ENCODE results near the gene MTERF2.
"Not testable (repeated sequence)": the region's sequence is repeated elsewhere in the genome, so short reads cannot be mapped to it uniquely, and the experiment has no call there.

Gene MTERF2

GRCh38 chr12:107029081-107029480, 42.1 kb upstream of the MTERF2 start:
- no CpG with 5 or more reads among the region's 7 CpGs for WGBS (ENCODE audit: extremely low coverage, insufficient coverage, low lambda C conversion rate)
- H3K56ac ChIP-seq (ENCODE audit: low read length), result no peak overlapping the region
- no peak overlapping the region for H3K27ac ChIP-seq (ENCODE audit: low read depth, low read length)

GRCh38 chr12:107027636-107028053, 40.7 kb upstream of the MTERF2 start:
- H3K4ac ChIP-seq (ENCODE audit: low read depth, low read length), result no peak overlapping the region
- no peak overlapping the region for H4K8ac ChIP-seq (ENCODE audit: low read depth, low read length)
- no peak overlapping the region for H3K27ac ChIP-seq (ENCODE audit: low read depth, low read length)
- H3K23ac ChIP-seq (ENCODE audit: low read length), result no peak overlapping the region
- H3K27me3 ChIP-seq (ENCODE audit: insufficient read depth, low read length, poor library complexity), result no peaks in the 10 kb centered on the region
- WGBS (ENCODE audit: extremely low coverage, insufficient coverage, low lambda C conversion rate), result no CpG with 5 or more reads among the region's 2 CpGs
- no peak overlapping the region for H2AK5ac ChIP-seq (ENCODE audit: low read length)
- H3K79me2 ChIP-seq (ENCODE audit: control insufficient read depth, insufficient read depth, low read length), result peaks cover 3% of the 10 kb centered on the region
- H3K9ac ChIP-seq (ENCODE audit: low read length), result no peak overlapping the region
- H3K4me2 ChIP-seq (ENCODE audit: low read length), result no peak overlapping the region
- peak; percentile 10 for DNase-seq
- no peak overlapping the region for H2BK15ac ChIP-seq (replicated peaks; ENCODE audit: low read depth)
- no peak overlapping the region for H4K5ac ChIP-seq (ENCODE audit: low read length)
- H3K36me3 ChIP-seq (ENCODE audit: control insufficient read depth, insufficient read depth, low read length), result no peaks in the 10 kb centered on the region
- no peak overlapping the region for H2BK5ac ChIP-seq (ENCODE audit: low read length)
- H2BK120ac ChIP-seq (ENCODE audit: low read depth, low read length), result no peak overlapping the region
- no peaks in the 10 kb centered on the region for H3K4me1 ChIP-seq (ENCODE audit: control insufficient read depth, low read depth, low read length)
- H3K56ac ChIP-seq (ENCODE audit: low read length), result no peak overlapping the region
- peaks cover 5% of the 10 kb centered on the region for H3K79me1 ChIP-seq (ENCODE audit: low read length)
- no peak overlapping the region for H3K4me3 ChIP-seq (ENCODE audit: low read length)
- no peak overlapping the region for H3K18ac ChIP-seq (ENCODE audit: low read length)

More at GRCh38 chr12:107029081-107029480, 42.1 kb upstream of the MTERF2 start:
- H3K9ac ChIP-seq (ENCODE audit: low read length), result no peak overlapping the region
- no peak overlapping the region for H3K18ac ChIP-seq (ENCODE audit: low read length)
- no peak overlapping the region for H2BK120ac ChIP-seq (ENCODE audit: low read depth, low read length)
- no peak overlapping the region for H4K5ac ChIP-seq (ENCODE audit: low read length)
- no peak overlapping the region for H2BK5ac ChIP-seq (ENCODE audit: low read length)
- no peak overlapping the region for H3K4me3 ChIP-seq (ENCODE audit: low read length)
- no peak overlapping the region for H3K23ac ChIP-seq (ENCODE audit: low read length)
- DNase-seq, result no peak
- H3K36me3 ChIP-seq (ENCODE audit: control insufficient read depth, insufficient read depth, low read length), result no peaks in the 10 kb centered on the region
- no peaks in the 10 kb centered on the region for H3K27me3 ChIP-seq (ENCODE audit: insufficient read depth, low read length, poor library complexity)
- no peak overlapping the region for H4K8ac ChIP-seq (ENCODE audit: low read depth, low read length)
- peaks cover 3% of the 10 kb centered on the region for H3K79me2 ChIP-seq (ENCODE audit: control insufficient read depth, insufficient read depth, low read length)
- no peak overlapping the region for H3K4ac ChIP-seq (ENCODE audit: low read depth, low read length)
- H2BK15ac ChIP-seq (replicated peaks; ENCODE audit: low read depth), result no peak overlapping the region
- H2AK5ac ChIP-seq (ENCODE audit: low read length), result no peak overlapping the region
- H3K4me1 ChIP-seq (ENCODE audit: control insufficient read depth, low read depth, low read length), result no peaks in the 10 kb centered on the region
- H3K79me1 ChIP-seq (ENCODE audit: low read length), result peaks cover 5% of the 10 kb centered on the region
- H3K4me2 ChIP-seq (ENCODE audit: low read length), result no peak overlapping the region

- no peak overlapping the region for H3K9ac ChIP-seq (ENCODE audit: low read length)
- peaks cover 2% of the 10 kb centered on the region for H3K79me1 ChIP-seq (ENCODE audit: low read length)
- H3K36me3 ChIP-seq (ENCODE audit: control insufficient read depth, insufficient read depth, low read length), result no peaks in the 10 kb centered on the region
- no peaks in the 10 kb centered on the region for H3K79me2 ChIP-seq (ENCODE audit: control insufficient read depth, insufficient read depth, low read length)
- no peak for DNase-seq
- no peak overlapping the region for H2BK5ac ChIP-seq (ENCODE audit: low read length)
- H3K4me1 ChIP-seq (ENCODE audit: control insufficient read depth, low read depth, low read length), result no peaks in the 10 kb centered on the region
- no peak overlapping the region for H3K56ac ChIP-seq (ENCODE audit: low read length)
- no peak overlapping the region for H2BK15ac ChIP-seq (replicated peaks; ENCODE audit: low read depth)
- H3K4me3 ChIP-seq (ENCODE audit: low read length), result no peak overlapping the region
- no peak overlapping the region for H3K23ac ChIP-seq (ENCODE audit: low read length)
- H3K18ac ChIP-seq (ENCODE audit: low read length), result no peak overlapping the region
- no peak overlapping the region for H3K4ac ChIP-seq (ENCODE audit: low read depth, low read length)
- no peak overlapping the region for H4K5ac ChIP-seq (ENCODE audit: low read length)
- no peak overlapping the region for H2BK120ac ChIP-seq (ENCODE audit: low read depth, low read length)
- no peak overlapping the region for H4K8ac ChIP-seq (ENCODE audit: low read depth, low read length)
- no CpG with 5 or more reads among the region's 4 CpGs for WGBS (ENCODE audit: extremely low coverage, insufficient coverage, low lambda C conversion rate)
- no peaks in the 10 kb centered on the region for H3K27me3 ChIP-seq (ENCODE audit: insufficient read depth, low read length, poor library complexity)
- no peak overlapping the region for H3K4me2 ChIP-seq (ENCODE audit: low read length)
- no peak overlapping the region for H2AK5ac ChIP-seq (ENCODE audit: low read length)
- H3K27ac ChIP-seq (ENCODE audit: low read depth, low read length), result no peak overlapping the region
Measured at GRCh38 chr12:107026806-107027635, 40.1 kb upstream of the MTERF2 start.

DNA sequence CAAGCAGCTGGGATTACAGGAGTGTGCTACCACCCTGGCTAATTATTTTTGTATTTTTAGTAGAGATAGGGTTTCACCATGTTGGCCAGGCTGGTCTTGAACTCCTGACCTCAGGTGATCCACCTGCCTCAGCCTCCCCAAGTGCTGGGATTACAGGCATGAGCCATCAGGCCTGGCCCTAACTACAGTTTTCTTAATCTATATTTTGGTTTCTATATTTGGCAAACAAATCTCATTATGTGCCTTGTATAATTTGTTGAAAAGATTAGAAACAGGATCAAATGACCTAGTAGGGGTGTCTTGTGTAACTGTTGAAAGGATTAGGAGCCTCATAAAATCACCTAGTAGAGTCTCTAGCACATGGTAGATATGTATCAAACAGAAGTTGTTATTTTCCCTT, 39.4 kb upstream of the MTERF2 start:
- not testable (repeated sequence) for DNase-seq; H2AK5ac ChIP-seq (ENCODE audit: low read length); H3K4ac ChIP-seq (ENCODE audit: low read depth, low read length); H4K8ac ChIP-seq (ENCODE audit: low read depth, low read length); H3K79me2 ChIP-seq (ENCODE audit: control insufficient read depth, insufficient read depth, low read length); H3K4me2 ChIP-seq (ENCODE audit: low read length); H3K27ac ChIP-seq (ENCODE audit: low read depth, low read length); H3K18ac ChIP-seq (ENCODE audit: low read length); H3K36me3 ChIP-seq (ENCODE audit: control insufficient read depth, insufficient read depth, low read length); H3K23ac ChIP-seq (ENCODE audit: low read length); H3K56ac ChIP-seq (ENCODE audit: low read length); H2BK15ac ChIP-seq (replicated peaks; ENCODE audit: low read depth); H3K79me1 ChIP-seq (ENCODE audit: low read length); H3K4me3 ChIP-seq (ENCODE audit: low read length); H3K4me1 ChIP-seq (ENCODE audit: control insufficient read depth, low read depth, low read length); H3K27me3 ChIP-seq (ENCODE audit: insufficient read depth, low read length, poor library complexity); H4K5ac ChIP-seq (ENCODE audit: low read length); H3K9ac ChIP-seq (ENCODE audit: low read length); H2BK120ac ChIP-seq (ENCODE audit: low read depth, low read length); H2BK5ac ChIP-seq (ENCODE audit: low read length)

- no peak overlapping the region for H3K27ac ChIP-seq (ENCODE audit: low read depth, low read length)
- WGBS (ENCODE audit: extremely low coverage, insufficient coverage, low lambda C conversion rate), result 100% methylated on average over 1 of the region's 1 CpG
Measured at GRCh38 chr12:107025671-107026070, 38.7 kb upstream of the MTERF2 start.

GRCh38 chr12:107019546-107019945, 32.6 kb upstream of the MTERF2 start:
- H3K4me1 ChIP-seq (ENCODE audit: control insufficient read depth, low read depth, low read length), result no peaks in the 10 kb centered on the region
- H2BK15ac ChIP-seq (replicated peaks; ENCODE audit: low read depth), result no peak overlapping the region
- no peak overlapping the region for H4K8ac ChIP-seq (ENCODE audit: low read depth, low read length)
- H4K5ac ChIP-seq (ENCODE audit: low read length), result no peak overlapping the region
- H3K79me2 ChIP-seq (ENCODE audit: control insufficient read depth, insufficient read depth, low read length), result no peaks in the 10 kb centered on the region
- no peak overlapping the region for H3K27ac ChIP-seq (ENCODE audit: low read depth, low read length)
- no peak overlapping the region for H3K4ac ChIP-seq (ENCODE audit: low read depth, low read length)
- H3K27me3 ChIP-seq (ENCODE audit: insufficient read depth, low read length, poor library complexity), result no peaks in the 10 kb centered on the region
- no peak overlapping the region for H2AK5ac ChIP-seq (ENCODE audit: low read length)
- no peak overlapping the region for H3K18ac ChIP-seq (ENCODE audit: low read length)
- WGBS (ENCODE audit: extremely low coverage, insufficient coverage, low lambda C conversion rate), result no CpG with 5 or more reads among the region's 2 CpGs
- no peak for DNase-seq
- no peaks in the 10 kb centered on the region for H3K36me3 ChIP-seq (ENCODE audit: control insufficient read depth, insufficient read depth, low read length)
- no peak overlapping the region for H3K56ac ChIP-seq (ENCODE audit: low read length)
- H2BK5ac ChIP-seq (ENCODE audit: low read length), result no peak overlapping the region
- no peak overlapping the region for H3K4me3 ChIP-seq (ENCODE audit: low read length)
- H3K9ac ChIP-seq (ENCODE audit: low read length), result no peak overlapping the region
- no peak overlapping the region for H3K23ac ChIP-seq (ENCODE audit: low read length)
- no peaks in the 10 kb centered on the region for H3K79me1 ChIP-seq (ENCODE audit: low read length)
- no peak overlapping the region for H3K4me2 ChIP-seq (ENCODE audit: low read length)
- H2BK120ac ChIP-seq (ENCODE audit: low read depth, low read length), result no peak overlapping the region

More at GRCh38 chr12:107025671-107026070, 38.7 kb upstream of the MTERF2 start:
- Histone ChIP-seq H3K79me2 (ENCODE audit: control insufficient read depth, insufficient read depth, low read length) (no peaks in the 10 kb centered on the region), H3K23ac (ENCODE audit: low read length) (no peak overlapping the region), H2BK15ac (replicated peaks; ENCODE audit: low read depth) (no peak overlapping the region), H2BK5ac (ENCODE audit: low read length) (no peak overlapping the region), H3K4me3 (ENCODE audit: low read length) (no peak overlapping the region), H4K5ac (ENCODE audit: low read length) (no peak overlapping the region), H3K4ac (ENCODE audit: low read depth, low read length) (no peak overlapping the region), H2AK5ac (ENCODE audit: low read length) (no peak overlapping the region), H3K56ac (ENCODE audit: low read length) (no peak overlapping the region), H3K27me3 (ENCODE audit: insufficient read depth, low read length, poor library complexity) (no peaks in the 10 kb centered on the region), H3K4me1 (ENCODE audit: control insufficient read depth, low read depth, low read length) (no peaks in the 10 kb centered on the region), H3K9ac (ENCODE audit: low read length) (no peak overlapping the region), H3K36me3 (ENCODE audit: control insufficient read depth, insufficient read depth, low read length) (no peaks in the 10 kb centered on the region), H3K18ac (ENCODE audit: low read length) (no peak overlapping the region), H3K79me1 (ENCODE audit: low read length) (peaks cover 2% of the 10 kb centered on the region), H4K8ac (ENCODE audit: low read depth, low read length) (no peak overlapping the region), H2BK120ac (ENCODE audit: low read depth, low read length) (no peak overlapping the region), H3K4me2 (ENCODE audit: low read length) (no peak overlapping the region)
- peak; percentile 64 for DNase-seq
